K562 (cell line): ENCODE data around the gene PRDM16. TPM values are rescaled to one million over a fixed set of nuclear protein-coding genes. Genes with fewer than 3 reads are reported as not detected.

Experiments used
- ATAC-seq: fragments of 200-7000 bp; cut with Tn5 transposase; 3 replicates; pipeline ENCODE4 v1.9.1; 2020; ENCODE audit warnings: moderate library complexity
- BruUV-seq: library from RNA; stranded (reverse); fragments of 400-500 nt; replicated peaks from 2 replicates; lab custom pipeline; 2021; lab: Mats Ljungman, UMichigan
- CTCF ChIA-PET: fragments of 300-600 bp; formaldehyde crosslinking; extraction: SDS; loops from one replicate; lab custom pipeline; 2021; ENCODE audit warnings: low intra/inter-chr PET ratio; lab: Yijun Ruan, JAX
- POLR2A ChIA-PET: fragments of 300-600, 350-650 bp; sonication (Branson Sonifier 250); formaldehyde crosslinking; extraction: SDS; loops from one replicate; lab custom pipeline; 2021; ENCODE audit warnings: antibody characterized with exemption, inconsistent platforms; lab: Yijun Ruan, JAX
- DNase-seq, 4 experiments: peaks; one replicate each; pipeline versions ENCODE4 v3.0.0 to v3.0.0-alpha.2; 2011 to 2018; ENCODE audit warnings: low spot score in 3 of 4, mixed read lengths in 3 of 4; ENCODE audit errors: extremely low read depth in 1 of 4
- FAIRE-seq: peaks from 2 replicates; lab custom pipeline; 2011; peaks lifted over from hg19 to GRCh38; lab: Jason Lieb, UNC
- H2AFZ ChIP-seq: 2 replicates; pipeline ENCODE4 v1.6.0; 2011; ENCODE audit warnings: low read depth, low read length, control low read depth, inconsistent platforms
- H3K27ac ChIP-seq: fragments of 200-600 bp; 3 replicates; pipeline ENCODE4 v1.8.0; 2011; ENCODE audit warnings: low read depth, mild to moderate bottlenecking, control low read depth, inconsistent platforms, low read length, moderate library complexity, mixed read lengths; ENCODE audit errors: extremely low read depth
- H3K27me3 ChIP-seq, 2 experiments: fragments of 300-600 bp in 1 of 2; 2 replicates in 1 of 2; 3 replicates in 1 of 2; pipeline versions ENCODE4 v1.6.0 to v1.8.0; 2011; ENCODE audit warnings: inconsistent platforms in 2 of 2, low read length in 2 of 2, mild to moderate bottlenecking in 1 of 2, mixed read lengths in 1 of 2, moderate library complexity in 1 of 2; ENCODE audit not compliant: control insufficient read depth in 2 of 2, insufficient read depth in 2 of 2
- H3K36me3 ChIP-seq: fragments of 300-600 bp; 3 replicates; pipeline ENCODE4 v1.8.0; 2011; ENCODE audit warnings: mild to moderate bottlenecking, low read length, inconsistent platforms; ENCODE audit not compliant: control insufficient read depth, insufficient read depth
- H3K4me1 ChIP-seq, 2 experiments: fragments of 200-600 bp in 1 of 2; replicated peaks in 1 of 2; 2 replicates in 1 of 2; 3 replicates in 1 of 2; pipeline versions ENCODE4 v1.5.1 to v1.8.0; 2011; ENCODE audit warnings: inconsistent platforms in 2 of 2, low read length in 2 of 2, mild to moderate bottlenecking in 1 of 2, mixed read lengths in 1 of 2, moderate library complexity in 1 of 2; ENCODE audit not compliant: control insufficient read depth in 2 of 2, insufficient read depth in 2 of 2
- H3K4me2 ChIP-seq: 2 replicates; pipeline ENCODE4 v1.6.1; 2011; ENCODE audit warnings: low read length, control low read depth, inconsistent platforms, mixed read lengths; ENCODE audit not compliant: insufficient read depth
- H3K4me3 ChIP-seq: fragments of 200-600 bp; sonication (generic), shearing (Covaris generic); 2 replicates; pipeline ENCODE4 v1.5.1; 2016; ENCODE audit warnings: control low read depth, inconsistent platforms
- H3K79me2 ChIP-seq: fragments of 200-600 bp; 3 replicates; pipeline ENCODE4 v1.8.0; 2011; ENCODE audit warnings: low read length, inconsistent platforms; ENCODE audit not compliant: control insufficient read depth, insufficient read depth
- H3K9ac ChIP-seq, 2 experiments: 2 replicates each; pipeline versions ENCODE4 v1.6.0 to v1.6.1; 2011; ENCODE audit warnings: low read depth in 2 of 2, low read length in 2 of 2, control low read depth in 1 of 2, inconsistent platforms in 1 of 2, mild to moderate bottlenecking in 1 of 2, mixed read lengths in 1 of 2; ENCODE audit not compliant: insufficient read depth in 1 of 2
- H3K9me1 ChIP-seq: one replicate; pipeline ENCODE4 v1.6.0; 2011; ENCODE audit warnings: inconsistent platforms, mild to moderate bottlenecking, low read length, moderate library complexity; ENCODE audit not compliant: control insufficient read depth, insufficient read depth
- H3K9me3 ChIP-seq: replicated peaks from 2 replicates; pipeline ENCODE4 v1.5.1; 2011; ENCODE audit warnings: low read depth, low read length, inconsistent platforms; ENCODE audit not compliant: control insufficient read depth, insufficient read depth
- H4K20me1 ChIP-seq: replicated peaks from 2 replicates; pipeline ENCODE4 v1.6.1; 2011; ENCODE audit warnings: low read length, inconsistent platforms, mixed read lengths; ENCODE audit not compliant: control insufficient read depth, insufficient read depth
- ATF7 ChIP-seq: fragments of 450-650 bp; IDR thresholded peaks from 2 replicates; pipeline ENCODE4 v1.7.1; 2014; ENCODE audit warnings: mild to moderate bottlenecking, moderate library complexity
- HNRNPK ChIP-seq: fragments of 200-400 bp; formaldehyde crosslinking; IDR thresholded peaks from one replicate; pipeline ENCODE4 v1.6.1; 2018; ENCODE audit warnings: mild to moderate bottlenecking, low read depth, low read length; ENCODE audit not compliant: poor library complexity, severe bottlenecking
- IRF1 ChIP-seq: sonication (generic); formaldehyde crosslinking; IDR thresholded peaks from 2 replicates; pipeline ENCODE4 v1.8.0; 2022; ENCODE audit warnings: missing genetic modification reagents, mild to moderate bottlenecking, borderline replicate concordance
- IRF9 ChIP-seq: fragments of 450-650 bp; IDR thresholded peaks from 2 replicates; pipeline ENCODE4 v1.6.1; 2016; ENCODE audit warnings: missing biosample characterization, missing genetic modification characterization
- MLX ChIP-seq, 2 experiments: fragments of 450-650 bp in 1 of 2; sonication (generic) in 1 of 2; formaldehyde crosslinking; conservative IDR thresholded peaks; 2 replicates each; pipeline versions ENCODE4 v1.4.0 to v1.8.1; 2020 to 2022; ENCODE audit warnings: mild to moderate bottlenecking in 1 of 2, missing genetic modification reagents in 1 of 2
- NR3C1 ChIP-seq: sonication (generic); formaldehyde crosslinking; IDR thresholded peaks from 2 replicates; pipeline ENCODE4 v1.8.1; 2022; ENCODE audit warnings: missing genetic modification reagents
- SLC30A9 ChIP-seq: fragments of 250-450 bp; sonication (Bioruptor Pico); IDR thresholded peaks from 2 replicates; pipeline ENCODE4 v1.8.0; 2022; ENCODE audit warnings: mild to moderate bottlenecking, moderate library complexity
- SUPT5H ChIP-seq: fragments of 450-650 bp; IDR thresholded peaks from 2 replicates; pipeline ENCODE4 v1.6.1; 2016
- THAP12 ChIP-seq: fragments of 250-450 bp; sonication (Bioruptor Pico); IDR thresholded peaks from 2 replicates; pipeline ENCODE4 v1.9.0; 2021; ENCODE audit warnings: mild to moderate bottlenecking, inconsistent platforms
- ZNF165 ChIP-seq: fragments of 250-450 bp; sonication (Bioruptor Pico); IDR thresholded peaks from 2 replicates; pipeline ENCODE4 v1.4.0; 2020; ENCODE audit warnings: borderline replicate concordance
- ZNF395 ChIP-seq: fragments of 200-800 bp; sonication (Bioruptor generic); IDR thresholded peaks from 2 replicates; pipeline ENCODE4 v1.6.1; 2017; ENCODE audit warnings: missing genetic modification characterization, missing compliant biosample characterization
- ZNF436 ChIP-seq: fragments of 250-450, 450-650 bp; sonication (Bioruptor Pico); formaldehyde crosslinking; IDR thresholded peaks from 2 replicates; pipeline ENCODE4 v1.7.0; 2020; ENCODE audit warnings: mild to moderate bottlenecking
- ZNF507 ChIP-seq: conservative IDR thresholded peaks from 2 replicates; pipeline ENCODE4 v1.6.1; 2017; ENCODE audit warnings: missing genetic modification characterization, missing compliant biosample characterization
- WGBS: fragments of 100-300 bp; shearing (Covaris generic); methylation state at CpG from one replicate; pipeline ENCODE4 v1.1.6; 2016; ENCODE audit warnings: low coverage, mixed read lengths; ENCODE audit not compliant: insufficient coverage; ENCODE audit errors: missing lambda C conversion rate; 5-methylcytosine and 5-hydroxymethylcytosine counted together
- in situ Hi-C: fragments of 300-500 bp; cut with MboI; formaldehyde crosslinking; loops from 4 replicates; pipeline ENCODE4 v1.15.0; 2018; ENCODE audit warnings: inconsistent platforms, mixed read lengths
- intact Hi-C: fragments of 100-400 bp; cut with micrococcal nuclease; formaldehyde crosslinking; loops from 2 replicates; pipeline ENCODE4 v1.14.2; 2022
- polyA plus RNA-seq, 8 experiments: library from polyadenylated mRNA; depleted of rRNA in 4 of 8; stranded (reverse) in 5 of 8; unstranded in 3 of 8; fragments of >200 nt; fragmentation: Nextera tagmentation in 2 of 8; fragmentation: Illumina TruSeq in 1 of 8; extraction: Ambion mirVana in 2 of 8; extraction: Trizol in 1 of 8; gene quantifications; 2 replicates each; pipeline versions ENCODE4 v1.2.1 to v1.2.3, GENCODE V29; 2011 to 2014; ENCODE audit warnings: inconsistent platforms in 1 of 8, missing spikeins in 1 of 8
- total RNA-seq, 7 experiments: library from RNA; depleted of rRNA in 6 of 7; stranded (reverse); fragments of >200 nt in 6 of 7; fragmentation: Illumina TruSeq in 2 of 7; extraction: Trizol in 2 of 7; gene quantifications; 2 replicates each; pipeline versions ENCODE4 v1.2.1 to v1.2.3, GENCODE V29; 2011 to 2021; ENCODE audit warnings: low replicate concordance in 1 of 7

The PRDM16 gene
- total and polyA plus RNA-seq, 9 of the 15 experiments (the other 6 are each of a cell fraction or from before 2014, with no cell fraction given): 0.10 to 0.27 TPM; not detected in 7

GRCh38 chr1:3307359-3307758, 238.4 kb downstream of the PRDM16 start (continued):
- TF ChIP-seq THAP12 (CRISPR knock-in tag) (no peak), ZNF436 (CRISPR knock-in tag) (no peak), ZNF395 (no peak), HNRNPK (no peak), NR3C1 (CRISPR knock-in tag) (no peak), SUPT5H (no peak)
- TF ChIP-seq, all 486 proteins: peak for 0

- Histone ChIP-seq H4K20me1 (peaks cover 9% of the 10 kb centered on the region; the same call in 1 of the 2 replicates), H3K27ac (no peak overlapping the region), H3K4me2 (no peak overlapping the region), H2AFZ (no peak overlapping the region), H3K27me3 (peaks cover 0 to 76% of the 10 kb centered on the region in 2 experiments; a peak in 2 of 5 replicates), H3K9me3 (no peaks in the 10 kb centered on the region), H3K9ac (no peak overlapping the region), H3K79me2 (no peaks in the 10 kb centered on the region), H3K36me3 (no peaks in the 10 kb centered on the region), H3K4me3 (no peak overlapping the region), H3K9me1 (no peaks in the 10 kb centered on the region), H3K4me1 (peaks cover 5 to 13% of the 10 kb centered on the region in 2 experiments; a peak in 4 of 5 replicates)
- in situ Hi-C loops (no loop called here), intact Hi-C loops (no loop called here)
- no peak for DNase-seq
- ATAC-seq: no peak
- CTCF ChIA-PET: no interaction called here
- 0% methylated on average over 11 of the region's 11 CpGs for WGBS
- BruUV-seq: no TSS peak
- POLR2A ChIA-PET: interaction anchor here (0.6 to 1.3 kb wide), 4 partner anchors 10 to 289 kb away, joined by 3 to 5 read pairs (median 4); no protein-coding TSS in a partner anchor
- FAIRE-seq: no peak
- TF ChIP-seq ZNF165 (no peak), IRF1 (CRISPR knock-in tag) (no peak), SLC30A9 (CRISPR knock-in tag) (no peak), ZNF507 (tag) (no peak), IRF9 (tag) (no peak), MLX (CRISPR knock-in tag; conservative IDR thresholded peaks at IDR 0.05) (no peak), ATF7 (no peak)
Measured at GRCh38 chr1:3308053-3308452, 239.1 kb downstream of the PRDM16 start.
